C1 segment of cervical spinal cord (tissue), 14 donors: ENCODE results near the gene RAB31.

ENCODE experiments used
- DNase-seq, 14 donors: peaks; one replicate each; lab custom pipeline; 2025; lab: John Stamatoyannopoulos, UW

RAB31 gene

DNA sequence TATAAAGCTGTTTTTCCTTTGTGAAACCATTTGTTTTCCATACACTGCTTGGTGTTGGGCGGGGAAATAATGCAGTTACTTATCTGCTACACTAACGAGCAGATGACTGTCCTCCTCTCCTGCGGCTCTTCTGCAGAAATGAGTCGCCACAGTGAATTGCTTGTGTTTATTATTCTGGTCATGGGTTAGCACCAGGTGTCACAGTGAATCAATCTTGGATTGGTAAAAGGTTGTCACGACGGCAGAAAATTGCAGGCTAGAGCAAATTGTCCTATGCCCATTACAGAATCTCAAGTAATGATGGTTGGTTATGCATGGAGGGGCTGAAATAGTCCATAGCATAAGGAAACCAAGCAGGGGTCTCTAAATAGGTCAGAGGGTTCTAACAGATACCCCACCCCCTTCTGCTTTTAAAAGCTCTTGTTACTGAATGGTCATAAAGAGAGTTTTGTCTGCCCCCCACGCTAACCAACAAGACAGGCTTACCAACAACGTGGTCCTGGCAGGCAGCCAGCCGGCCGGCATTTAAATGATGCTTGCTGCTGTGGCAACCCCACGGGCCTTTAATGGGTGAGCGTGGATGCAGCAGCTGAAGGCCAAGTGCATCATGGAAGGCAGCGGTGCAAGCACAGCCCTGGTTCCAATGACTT, 29.5 kb downstream of the RAB31 start:
- peak in 10 of 14 donors; percentile 24 to 80 (median 46) for DNase-seq

DNA sequence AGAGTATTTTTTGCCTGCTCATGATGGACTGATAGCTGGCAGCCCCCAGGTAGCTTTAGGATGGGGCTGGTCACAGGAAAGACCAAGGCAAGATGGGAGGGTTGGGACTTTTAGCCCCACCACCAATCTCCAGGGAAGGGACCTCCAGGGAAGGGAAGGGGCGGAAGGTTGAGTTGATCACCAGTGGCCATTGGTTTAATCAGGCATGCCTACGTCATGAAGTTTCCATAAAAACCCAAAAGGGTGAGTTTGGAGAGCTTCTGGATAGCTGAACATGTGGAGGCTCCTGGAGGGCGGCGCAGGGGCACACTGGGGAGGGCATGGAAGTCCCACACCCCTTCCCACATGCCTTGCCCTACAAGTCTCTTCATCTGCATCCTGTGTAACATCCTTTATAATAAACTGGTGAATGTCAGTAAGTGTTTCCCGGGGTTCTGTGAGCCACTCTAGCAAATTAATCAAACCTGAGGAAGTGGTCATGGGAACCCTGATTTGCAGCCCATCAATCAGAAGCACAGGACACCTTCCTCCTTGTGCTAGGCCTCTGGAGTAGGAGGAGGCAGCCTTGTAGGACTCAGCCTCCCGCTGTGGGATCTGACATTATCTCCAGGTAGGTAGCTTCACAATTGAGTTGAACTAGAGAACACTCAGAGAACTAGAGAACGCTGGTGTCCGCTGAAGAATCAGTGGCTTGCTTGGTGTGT, 30.3 kb downstream of the RAB31 start:
- DNase-seq: no peak

DNA sequence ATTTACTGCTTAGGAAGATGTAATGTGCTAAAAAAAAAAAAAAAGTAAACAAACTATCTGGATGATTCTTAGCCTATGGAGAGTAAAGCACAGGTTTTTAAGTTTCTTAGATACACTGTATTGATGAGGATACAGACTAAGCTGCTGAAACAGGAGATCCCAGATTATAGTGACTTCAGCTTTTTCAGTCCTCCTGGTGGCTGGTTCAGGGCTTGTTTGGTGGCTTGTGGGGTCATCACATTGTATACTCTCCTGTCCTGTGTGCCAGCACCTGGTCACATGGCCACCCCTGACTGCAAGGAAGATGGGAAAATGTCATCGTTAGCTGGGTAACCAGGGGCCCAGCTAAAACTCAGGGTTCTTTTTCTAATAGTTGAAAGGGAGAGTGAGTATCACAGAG, 31.4 kb downstream of the RAB31 start:
- no peak for DNase-seq

DNA sequence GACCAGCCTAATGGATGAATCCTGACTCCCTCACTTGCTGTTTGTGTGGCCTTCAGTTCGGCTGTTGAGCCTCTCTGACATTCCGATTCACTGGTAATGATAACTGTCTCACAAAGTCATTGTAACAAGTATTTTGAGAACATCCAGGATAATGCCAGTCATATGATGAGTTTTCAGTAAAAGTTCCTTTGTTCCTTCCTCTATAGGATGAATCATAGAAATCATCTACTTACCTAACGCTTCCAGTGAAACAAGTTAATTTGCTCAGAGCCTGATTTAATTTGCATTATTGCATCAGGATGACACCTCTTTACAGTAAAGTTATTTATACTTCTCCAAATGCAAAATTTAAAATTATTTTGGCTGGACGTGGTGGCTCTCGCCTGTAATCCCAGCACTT, 32.0 kb downstream of the RAB31 start:
- no peak for DNase-seq

DNA sequence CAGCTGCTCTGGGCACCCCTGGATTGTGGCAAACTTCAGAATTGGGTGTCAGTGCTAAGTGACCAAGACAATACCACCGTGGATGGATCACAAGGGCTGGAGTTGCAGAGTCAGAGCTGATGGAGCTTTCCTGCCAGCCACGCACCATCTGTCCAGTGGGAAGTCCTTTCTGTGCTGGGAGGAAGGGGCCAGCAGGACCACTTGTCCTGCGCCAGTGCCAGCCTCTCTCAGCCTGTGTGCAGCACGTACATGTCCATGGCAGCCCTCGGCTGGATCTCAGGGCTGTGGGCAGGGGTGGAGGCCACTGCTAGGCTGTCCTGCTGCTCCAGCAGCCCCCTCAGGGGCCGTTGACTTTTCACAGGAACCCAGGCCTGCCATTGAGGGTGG, 33.3 kb downstream of the RAB31 start:
- no peak for DNase-seq

DNA sequence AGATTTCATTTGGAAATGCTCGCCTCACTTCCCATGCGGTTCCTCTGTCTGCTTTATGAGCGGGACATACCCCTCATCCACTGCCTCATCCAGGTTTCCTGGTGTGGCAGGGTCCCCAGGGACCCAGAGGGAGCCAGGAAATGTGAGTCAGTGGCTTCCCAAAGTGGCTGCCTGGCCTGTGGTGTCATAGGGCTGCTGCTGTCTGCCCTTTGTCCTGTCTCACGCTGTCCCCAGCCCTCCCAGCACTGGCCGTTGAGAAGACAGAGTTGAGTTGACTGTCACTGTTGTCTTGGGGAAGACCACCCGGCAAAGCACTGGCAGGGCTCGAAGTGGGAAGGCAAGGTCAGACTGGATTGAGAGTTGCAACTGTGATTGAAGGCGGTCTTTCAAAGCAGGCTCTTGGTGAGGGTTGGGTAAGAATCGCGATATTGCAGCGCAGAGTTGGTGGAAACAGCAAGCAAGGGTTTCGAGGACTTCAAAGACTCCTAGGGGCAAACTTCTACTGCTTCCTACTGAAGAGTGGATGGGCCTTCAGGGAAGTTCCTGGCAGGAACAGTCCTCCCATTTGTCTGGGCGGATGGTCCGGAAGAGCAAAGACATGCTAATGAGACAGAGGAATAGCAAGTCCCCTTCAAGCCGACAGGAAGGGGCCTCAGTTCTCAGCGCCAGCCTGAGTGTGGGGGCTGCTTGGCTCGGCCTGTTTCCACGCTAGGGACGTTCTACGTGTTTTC, 33.9 kb downstream of the RAB31 start:
- peak in 3 of 14 donors; percentile 28 to 70 (median 44) for DNase-seq

DNA sequence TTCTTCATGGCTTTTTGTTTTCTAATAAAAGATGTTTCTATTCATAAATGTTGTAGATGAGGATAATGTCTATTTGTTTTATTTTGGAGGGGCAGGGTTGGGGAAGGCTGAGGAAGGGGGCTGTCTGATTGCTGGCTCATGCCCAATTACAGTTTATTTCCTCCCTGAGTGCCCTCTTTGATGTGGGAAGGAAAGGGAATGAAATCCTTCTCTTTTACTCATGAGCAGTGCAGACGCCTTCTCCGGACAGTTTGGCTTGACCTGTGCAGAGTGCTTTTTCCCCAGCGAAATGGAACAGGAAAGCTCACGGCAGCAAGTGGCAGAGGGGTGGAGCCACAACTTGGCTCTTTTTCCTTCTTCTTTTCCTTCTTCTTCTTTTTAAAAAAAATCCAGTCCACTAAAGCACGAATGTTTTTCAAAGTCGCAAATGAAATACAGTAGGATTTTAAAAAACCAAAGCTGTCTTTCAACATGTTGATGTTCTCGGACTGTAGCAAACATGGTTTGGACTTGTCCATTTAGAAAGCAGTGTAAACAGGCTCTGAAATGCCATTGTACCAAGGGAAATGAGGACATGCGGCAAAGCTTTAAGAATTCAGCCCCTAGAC, 34.5 kb downstream of the RAB31 start:
- DNase-seq: peak in 5 of 14 donors; percentile 9 to 57 (median 49)

DNA sequence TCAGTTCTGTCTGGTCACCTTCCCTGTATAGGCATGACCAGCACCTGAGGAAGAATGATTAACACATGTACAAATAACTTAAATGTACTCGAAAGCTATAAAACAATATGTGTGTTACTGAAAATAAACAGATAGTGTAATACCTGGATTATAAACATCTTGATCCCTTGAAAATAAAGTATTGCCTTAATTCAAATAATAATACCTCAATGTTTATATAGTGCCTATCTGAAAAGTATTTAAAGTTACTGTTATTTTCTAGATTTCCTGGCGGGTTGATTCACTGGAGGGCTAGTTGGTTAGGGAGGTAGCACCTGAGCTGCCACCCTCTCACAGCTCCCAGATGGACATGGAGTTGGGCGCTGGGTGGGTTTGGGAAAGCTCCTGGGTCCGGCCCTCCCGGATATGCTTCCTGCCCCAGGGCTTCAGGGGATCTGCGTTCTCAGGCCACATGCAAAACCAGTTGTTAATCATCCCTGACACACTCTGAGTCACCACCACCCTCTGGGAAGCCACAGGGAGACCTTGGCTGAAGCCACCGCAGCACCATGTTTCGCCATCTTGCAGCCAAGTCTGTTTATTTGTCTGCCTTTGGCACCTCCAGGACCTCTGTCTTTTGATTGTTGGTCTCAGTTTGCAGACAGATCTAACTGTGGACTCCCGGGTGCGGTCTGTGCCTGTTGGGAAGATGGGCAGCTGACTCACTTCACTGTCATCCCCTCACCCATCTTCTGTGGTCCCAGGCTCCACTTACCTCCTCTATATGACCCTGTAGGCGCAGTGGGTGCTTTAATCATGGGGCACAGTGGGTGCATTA, 35.3 kb downstream of the RAB31 start:
- DNase-seq: peak in 1 of 14 donors; percentile 79

DNA sequence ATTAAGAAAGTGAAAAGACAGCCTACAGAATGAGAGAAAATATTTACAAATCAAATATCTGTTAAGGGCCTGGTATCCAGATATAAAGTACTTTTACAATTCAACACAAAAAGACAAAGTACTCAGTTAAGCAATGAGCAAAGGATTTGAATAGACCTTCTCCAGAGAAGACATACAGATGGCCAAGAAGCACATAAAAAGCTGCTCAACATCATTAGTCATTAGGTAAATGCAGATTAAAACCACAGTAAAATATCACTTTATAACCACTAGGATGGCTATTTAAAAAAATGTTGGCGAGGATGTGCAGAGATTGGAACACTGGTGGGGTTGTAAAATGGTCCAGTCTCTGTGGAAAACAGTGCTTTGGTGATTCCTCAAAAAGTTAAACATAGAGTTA, 38.9 kb downstream of the RAB31 start:
- DNase-seq: no peak

DNA sequence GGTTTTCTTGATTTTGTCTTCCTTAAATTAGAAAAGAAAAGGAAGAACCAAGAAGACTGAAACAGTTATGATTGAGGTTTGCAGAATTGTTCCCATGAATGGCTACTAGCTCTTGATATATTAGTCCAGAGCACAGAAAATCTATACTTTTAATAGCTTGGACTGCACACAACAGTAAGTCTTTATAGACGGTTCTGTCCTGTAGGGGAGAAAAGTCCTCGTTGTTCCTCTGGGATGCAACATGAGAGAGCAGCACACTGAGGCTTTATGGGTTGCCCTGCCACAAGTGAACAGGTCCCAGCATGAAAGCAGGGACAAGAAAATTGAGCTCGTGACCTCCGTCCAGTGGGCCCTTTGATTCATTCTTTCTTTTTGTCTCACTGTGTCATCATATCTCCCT, 41.5 kb downstream of the RAB31 start:
- DNase-seq: no peak

DNA sequence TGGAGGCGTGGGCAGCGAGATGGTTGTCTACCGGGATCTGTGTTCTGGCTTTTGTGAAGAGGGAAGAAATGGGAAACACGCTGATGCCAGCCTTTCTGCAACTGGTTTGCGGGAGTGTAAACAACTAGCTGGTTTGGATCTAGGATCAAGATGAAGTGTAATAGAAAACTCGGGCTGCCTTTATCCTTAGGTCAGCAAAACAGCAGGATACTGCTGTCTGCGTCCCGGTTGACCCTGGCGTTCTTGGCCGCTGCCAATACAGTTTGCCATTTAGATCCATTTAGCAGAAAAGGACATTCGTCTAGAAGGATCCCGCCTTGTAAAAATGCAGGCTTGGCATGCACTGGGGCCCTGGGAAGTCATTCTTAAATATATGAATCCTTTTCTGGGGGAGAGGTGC, 42.0 kb downstream of the RAB31 start:
- no peak for DNase-seq

DNA sequence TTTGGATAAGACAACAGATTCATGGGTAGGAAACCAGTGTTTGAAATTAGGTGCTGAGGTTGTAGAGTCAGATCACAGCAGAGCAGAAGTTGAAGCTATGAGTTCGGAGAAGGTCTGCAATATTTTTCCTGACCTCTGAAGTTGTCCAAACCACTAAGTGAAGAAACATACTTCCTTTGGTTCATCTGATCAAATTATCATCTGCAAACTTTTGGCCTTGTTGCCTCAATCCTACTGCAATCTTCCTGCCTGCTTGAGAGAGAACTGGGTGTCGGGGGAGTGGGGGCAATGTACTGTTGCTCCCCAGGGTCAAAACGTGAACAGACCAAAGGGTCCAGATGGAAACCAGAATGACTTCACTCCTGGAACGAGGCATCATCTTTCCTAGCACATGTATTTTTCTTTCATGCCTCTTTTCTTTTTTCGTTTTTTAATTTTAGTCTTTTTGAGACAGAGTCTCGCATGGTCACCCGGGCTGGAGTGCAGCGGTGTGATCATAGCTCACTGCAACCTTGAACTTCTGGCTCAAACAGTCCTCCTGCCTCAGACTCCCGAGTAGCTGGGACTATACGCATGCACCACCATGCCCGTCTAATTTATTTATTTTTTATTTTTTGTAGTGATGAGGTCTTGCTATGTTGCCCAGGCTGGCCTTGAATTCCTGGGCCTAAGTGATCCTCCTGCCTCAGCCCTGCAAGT, 42.7 kb downstream of the RAB31 start:
- DNase-seq: no peak

DNA sequence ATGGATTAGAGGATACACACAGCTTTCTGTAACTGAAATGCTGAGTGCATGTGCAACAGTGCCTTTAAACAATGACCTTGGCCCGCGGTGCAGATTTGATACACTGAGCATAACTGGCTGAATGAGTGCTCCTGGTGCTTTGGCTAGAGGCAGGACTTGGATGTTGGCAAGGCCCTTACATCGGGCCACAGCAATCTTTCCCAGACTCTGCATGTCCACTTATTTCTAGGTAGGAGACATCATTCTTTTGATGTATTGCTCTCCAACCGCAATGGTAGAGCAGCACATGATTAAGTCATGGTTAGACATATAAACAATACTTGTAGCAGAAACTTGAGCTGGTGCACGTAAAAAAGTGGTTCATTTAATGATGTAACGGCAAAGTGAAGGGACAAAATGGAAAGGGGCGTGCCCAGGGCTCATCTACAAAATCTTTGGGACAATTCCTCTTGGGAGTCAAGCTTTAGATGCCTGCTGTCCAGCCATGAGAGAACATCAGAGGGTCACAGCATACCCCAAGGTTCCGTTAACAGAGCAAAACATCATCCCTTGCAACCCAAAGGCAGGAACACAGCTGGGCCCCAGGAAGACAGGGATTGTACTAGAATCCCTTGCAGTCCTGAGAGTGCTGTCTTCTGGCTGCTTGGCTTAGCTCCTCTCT, 43.4 kb downstream of the RAB31 start:
- no peak for DNase-seq

DNA sequence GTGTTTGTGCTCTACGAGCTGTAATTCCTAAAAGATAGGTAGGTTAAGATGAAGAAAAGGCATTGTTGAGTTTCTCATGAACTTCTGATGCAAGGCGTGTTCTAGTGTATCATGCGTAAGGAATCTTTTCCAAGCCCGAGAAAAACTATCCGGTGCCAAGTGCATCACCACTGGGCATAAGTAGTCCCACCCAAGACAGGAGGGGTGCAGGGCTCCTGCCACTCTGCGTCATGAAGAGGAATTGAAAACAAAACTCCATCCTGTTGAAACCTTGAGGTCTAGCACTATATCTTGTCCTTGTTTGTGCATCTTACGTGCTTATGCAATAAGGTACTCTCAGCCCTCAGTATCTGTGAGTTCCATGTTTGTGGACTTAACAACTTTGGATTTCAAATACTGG, 45.7 kb downstream of the RAB31 start:
- DNase-seq: no peak

DNA sequence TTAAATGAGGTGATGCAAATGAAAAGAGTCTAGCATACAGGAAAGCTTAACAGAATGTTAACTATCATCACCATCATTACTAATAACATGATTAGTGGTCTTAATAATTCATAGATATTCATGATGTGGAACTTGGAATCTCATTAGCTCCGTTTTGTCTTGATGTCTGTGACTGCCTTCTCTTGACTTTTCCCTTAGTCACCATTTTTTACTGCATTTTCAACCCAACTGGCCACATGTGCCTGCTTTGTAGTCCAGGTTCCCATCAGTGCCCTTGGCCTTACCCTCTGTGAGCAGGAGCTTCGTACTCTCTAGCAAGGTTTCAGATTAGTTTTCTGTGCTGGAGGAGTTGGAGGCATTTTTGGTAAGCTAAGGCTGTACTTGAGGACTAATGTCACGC, 47.0 kb downstream of the RAB31 start:
- DNase-seq: no peak

DNA sequence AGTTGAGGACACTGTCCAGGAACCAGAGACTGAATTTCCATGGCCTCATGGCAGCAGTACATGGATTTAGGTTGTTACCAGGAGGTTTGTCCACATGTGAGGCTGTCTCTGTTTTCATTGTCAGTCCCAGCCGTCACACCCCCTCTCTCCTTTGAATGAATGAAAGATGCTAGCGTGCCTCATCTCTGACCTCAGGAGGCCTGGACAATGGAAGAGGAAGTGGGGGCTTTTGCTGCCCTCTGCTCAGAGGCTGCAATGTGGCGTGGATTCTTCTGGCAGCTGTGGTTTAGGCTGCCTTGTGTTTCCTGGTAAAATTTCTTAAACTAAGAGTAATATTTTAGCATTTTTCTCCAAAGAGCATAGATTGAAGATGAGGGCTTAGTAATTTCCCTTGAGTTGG, 47.5 kb downstream of the RAB31 start:
- no peak for DNase-seq

DNA sequence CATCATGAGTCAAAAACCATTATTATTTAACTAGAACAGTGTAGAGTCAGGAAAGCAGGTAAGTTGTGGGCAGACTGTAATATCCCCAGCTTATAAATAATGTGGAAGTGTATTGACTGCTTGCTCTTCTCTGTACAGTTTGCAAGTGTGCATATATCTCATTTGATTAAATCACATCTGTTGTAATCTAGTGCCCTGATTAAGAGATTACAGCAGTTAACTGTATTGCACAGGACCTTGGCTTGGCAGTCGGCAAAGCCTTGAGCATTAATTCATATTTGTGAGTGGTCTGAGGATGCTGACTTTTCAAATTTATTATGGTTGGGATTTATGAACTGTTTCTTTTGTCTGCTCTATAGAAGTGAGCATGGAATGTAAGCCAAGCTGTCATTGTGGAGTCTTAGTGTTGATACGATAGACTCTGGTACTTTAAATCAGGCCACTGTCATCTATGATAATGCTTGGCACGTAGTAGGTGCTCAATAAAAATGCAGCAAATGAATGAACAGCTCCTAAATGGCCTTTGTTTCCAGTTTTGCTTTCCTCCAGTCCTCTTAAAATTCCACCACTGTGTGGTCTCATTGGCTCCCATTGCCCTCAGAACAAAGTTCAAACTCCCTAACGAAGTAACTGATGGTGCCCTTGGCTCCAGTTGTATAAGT, 48.3 kb downstream of the RAB31 start:
- no peak for DNase-seq

DNA sequence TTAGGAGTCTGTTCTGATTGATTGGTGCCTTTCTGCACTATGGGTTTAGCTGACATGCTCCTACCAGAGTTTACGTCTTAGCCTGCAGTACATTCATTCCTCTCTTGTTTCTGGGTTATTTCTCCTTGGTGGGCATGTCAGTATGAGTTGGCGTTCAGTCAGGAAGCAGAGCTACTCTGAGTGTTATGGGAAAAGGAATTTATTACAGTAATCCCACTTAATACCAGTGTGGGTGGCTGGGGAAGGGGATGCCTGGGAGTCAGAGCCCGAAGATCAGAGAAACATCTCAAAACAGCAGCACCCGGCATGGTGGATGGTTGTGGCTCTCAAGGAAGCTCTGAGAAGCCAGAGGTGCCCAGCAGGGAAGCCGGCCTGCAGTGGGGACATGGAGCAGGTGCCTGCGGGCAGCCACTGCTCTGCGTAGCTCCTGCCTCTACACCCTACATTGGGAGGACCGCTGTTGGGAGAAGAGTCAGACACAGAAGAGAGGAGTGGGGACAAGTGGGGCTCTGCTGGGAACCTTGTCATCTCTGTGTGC, 48.9 kb downstream of the RAB31 start:
- no peak for DNase-seq

DNA sequence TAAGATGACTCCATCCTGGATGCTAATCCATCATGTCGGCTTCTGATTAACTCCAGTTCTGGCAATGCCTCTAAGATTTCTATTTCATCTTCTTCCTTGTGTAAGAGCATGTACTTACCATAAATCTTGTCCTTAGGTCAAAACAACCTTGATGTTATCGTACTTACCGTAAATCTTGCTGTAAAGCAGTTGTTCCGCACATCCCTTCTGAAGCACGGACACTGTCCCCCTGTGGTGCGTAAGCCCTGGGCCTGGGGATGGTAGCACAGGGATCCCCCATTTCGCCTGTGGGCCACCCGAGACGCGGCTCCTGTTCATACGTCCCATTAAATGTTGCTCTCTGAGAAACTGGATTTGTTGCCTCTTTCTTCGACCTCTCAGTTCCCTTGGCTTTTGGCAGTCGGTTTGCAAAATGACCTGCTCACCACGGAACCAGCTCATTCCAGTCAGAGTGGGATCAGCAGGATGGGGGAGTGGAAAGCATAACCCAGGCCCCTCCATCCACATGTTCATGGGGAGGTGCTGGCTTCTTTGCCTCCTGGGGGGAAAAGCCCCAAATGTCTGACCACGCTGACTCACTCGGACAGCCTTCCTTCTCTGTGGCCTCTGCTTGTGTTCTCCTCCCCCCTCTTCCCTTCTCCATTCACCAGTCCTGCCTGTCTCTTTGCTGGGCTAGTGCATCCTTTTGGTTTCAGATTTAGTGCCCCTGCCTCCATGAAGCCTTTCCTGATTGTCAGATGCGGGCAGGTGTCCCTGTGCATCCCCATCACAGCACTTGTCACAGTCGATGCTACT, 49.9 kb downstream of the RAB31 start:
- DNase-seq: no peak
